Measurements from ENCODE around the gene GFAP.

Gene GFAP

DNA sequence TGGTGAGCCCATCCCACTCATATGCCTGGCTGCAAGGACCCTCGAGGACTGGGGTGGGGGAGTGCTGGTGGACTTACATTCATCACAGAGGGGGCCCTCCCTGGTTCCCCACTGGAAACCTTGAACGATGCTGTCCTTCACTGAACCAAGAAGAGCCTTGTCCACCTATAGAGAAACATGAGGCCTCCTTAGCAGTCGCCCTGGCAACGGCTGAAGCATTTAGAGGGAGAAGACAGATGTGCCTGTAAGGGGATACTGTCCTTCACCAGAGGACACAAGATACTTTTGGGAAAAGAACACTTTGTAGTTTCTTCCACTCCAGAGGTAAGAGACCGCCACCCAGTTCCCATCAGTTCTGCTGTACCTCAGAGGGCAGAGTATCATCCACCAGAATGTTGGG is 61.1 kb downstream of the GFAP start:
- Mint-ChIP-seq H3K4me1 (ENCODE audit: low read depth) (no peaks in the 10 kb centered on the region), H3K9me3 (no peaks in the 10 kb centered on the region), H3K4me3 (no peak overlapping the region), H3K36me3 (ENCODE audit: low read depth) (peaks cover 52% of the 10 kb centered on the region), H3K27ac (no peak overlapping the region), H3K27me3 (ENCODE audit: low read depth) (no peaks in the 10 kb centered on the region)
